22Rv1 (cell line): Measurements from ENCODE around the gene DDX19B.

Source experiments
- CTCF ChIP-seq: fragments of 450-650 bp; IDR thresholded peaks from 2 replicates; pipeline ENCODE4 v1.5.1; 2017; ENCODE audit warnings: mild to moderate bottlenecking
- ZFX ChIP-seq: fragments of 450-650 bp; IDR thresholded peaks from 2 replicates; pipeline ENCODE4 v1.6.1; 2017; ENCODE audit warnings: antibody characterized with exemption, borderline replicate concordance

- no peak for TF ChIP-seq ZFX
- no peak for TF ChIP-seq CTCF
These were observed 84.5 kb downstream of the DDX19B start for GRCh38 chr16:70383421-70383960.
